Bronchial epithelial cell (primary cell): ENCODE results near the gene KIAA0040. TPM values are rescaled to one million over a fixed set of nuclear protein-coding genes. Genes with fewer than 3 reads are reported as not detected.

ENCODE experiments used
- DNase-seq: peaks from one replicate; pipeline ENCODE4 v3.0.0-alpha.2; 2010; ENCODE audit warnings: low read depth
- FAIRE-seq: peaks from 2 replicates; lab custom pipeline; 2011; peaks lifted over from hg19 to GRCh38; lab: Jason Lieb, UNC
- H3K27me3 ChIP-seq: 2 replicates; pipeline ENCODE4 v1.5.1; 2011; ENCODE audit warnings: low read length; ENCODE audit not compliant: control insufficient read depth, insufficient read depth
- H3K36me3 ChIP-seq: 2 replicates; pipeline ENCODE4 v1.5.1; 2011; ENCODE audit warnings: low read length; ENCODE audit not compliant: control insufficient read depth, insufficient read depth
- H3K4me3 ChIP-seq: 2 replicates; pipeline ENCODE4 v1.5.1; 2011; ENCODE audit warnings: mild to moderate bottlenecking, low read depth, low read length, control low read depth
- total RNA-seq: library from RNA; depleted of rRNA; stranded (reverse); fragments of >200 nt; gene quantifications from 2 replicates; pipeline ENCODE4 v1.2.1, GENCODE V29; 2014
- TF ChIP-seq, protein P1 (sequence below): IDR thresholded peaks from 2 replicates; pipeline ENCODE4 v1.5.1; 2011; ENCODE audit warnings: mild to moderate bottlenecking, moderate library complexity, low read length, control low read depth, inconsistent platforms; ENCODE audit not compliant: insufficient read depth, severe bottlenecking

KIAA0040 gene
- total RNA-seq, 1 donor from 2014 or later = 3.9 TPM

DNA sequence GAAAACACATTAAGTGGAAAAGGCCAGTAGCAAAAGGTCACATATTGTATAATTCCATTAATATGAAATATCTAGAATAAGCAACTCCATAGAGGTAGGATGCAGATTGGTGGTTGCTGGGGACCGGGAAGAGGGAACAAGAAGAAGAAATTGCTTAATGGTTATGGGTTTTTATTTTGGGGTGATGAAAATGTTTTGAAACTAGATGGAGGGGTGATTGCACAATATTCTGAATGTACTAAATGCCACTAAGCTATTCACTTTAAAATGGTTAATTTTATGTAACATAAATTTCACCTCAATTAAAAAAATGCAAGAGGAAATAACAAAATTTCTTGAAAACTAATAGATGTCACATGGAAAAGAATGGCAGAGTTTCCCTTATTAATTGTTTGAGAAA, 6.7 kb downstream of the KIAA0040 start:
- TF ChIP-seq, protein P1, sequence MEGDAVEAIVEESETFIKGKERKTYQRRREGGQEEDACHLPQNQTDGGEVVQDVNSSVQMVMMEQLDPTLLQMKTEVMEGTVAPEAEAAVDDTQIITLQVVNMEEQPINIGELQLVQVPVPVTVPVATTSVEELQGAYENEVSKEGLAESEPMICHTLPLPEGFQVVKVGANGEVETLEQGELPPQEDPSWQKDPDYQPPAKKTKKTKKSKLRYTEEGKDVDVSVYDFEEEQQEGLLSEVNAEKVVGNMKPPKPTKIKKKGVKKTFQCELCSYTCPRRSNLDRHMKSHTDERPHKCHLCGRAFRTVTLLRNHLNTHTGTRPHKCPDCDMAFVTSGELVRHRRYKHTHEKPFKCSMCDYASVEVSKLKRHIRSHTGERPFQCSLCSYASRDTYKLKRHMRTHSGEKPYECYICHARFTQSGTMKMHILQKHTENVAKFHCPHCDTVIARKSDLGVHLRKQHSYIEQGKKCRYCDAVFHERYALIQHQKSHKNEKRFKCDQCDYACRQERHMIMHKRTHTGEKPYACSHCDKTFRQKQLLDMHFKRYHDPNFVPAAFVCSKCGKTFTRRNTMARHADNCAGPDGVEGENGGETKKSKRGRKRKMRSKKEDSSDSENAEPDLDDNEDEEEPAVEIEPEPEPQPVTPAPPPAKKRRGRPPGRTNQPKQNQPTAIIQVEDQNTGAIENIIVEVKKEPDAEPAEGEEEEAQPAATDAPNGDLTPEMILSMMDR = no peak
- H3K4me3 ChIP-seq = no peak overlapping the region
- H3K36me3 ChIP-seq = no peaks in the 10 kb centered on the region
- DNase-seq (no peak), FAIRE-seq (no peak)
- no peaks in the 10 kb centered on the region for H3K27me3 ChIP-seq

DNA sequence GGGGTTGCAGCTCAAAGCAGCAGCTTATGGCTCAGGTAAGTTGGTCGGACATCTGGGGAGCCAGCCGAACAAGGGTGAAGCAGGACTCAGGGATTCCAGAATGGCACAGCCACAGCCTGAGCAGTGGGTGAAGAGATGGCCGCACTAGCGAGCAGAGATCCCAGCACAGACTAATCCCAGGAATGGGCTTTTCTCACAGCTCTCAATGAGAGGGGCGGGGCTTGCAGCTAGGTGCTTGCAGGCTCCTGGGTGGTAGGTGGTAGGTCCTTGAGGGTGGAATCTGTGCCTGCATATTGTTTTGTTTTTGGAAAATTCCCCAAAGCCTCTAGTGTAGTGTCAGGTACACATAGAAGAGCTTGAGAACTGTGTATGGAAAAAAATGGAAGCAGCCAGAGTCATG, 9.0 kb downstream of the KIAA0040 start:
- TF ChIP-seq, protein P1 = no peak
- H3K36me3 ChIP-seq = no peaks in the 10 kb centered on the region
- FAIRE-seq (no peak), DNase-seq (no peak)
- H3K27me3 ChIP-seq = no peaks in the 10 kb centered on the region
- H3K4me3 ChIP-seq = no peak overlapping the region

DNA sequence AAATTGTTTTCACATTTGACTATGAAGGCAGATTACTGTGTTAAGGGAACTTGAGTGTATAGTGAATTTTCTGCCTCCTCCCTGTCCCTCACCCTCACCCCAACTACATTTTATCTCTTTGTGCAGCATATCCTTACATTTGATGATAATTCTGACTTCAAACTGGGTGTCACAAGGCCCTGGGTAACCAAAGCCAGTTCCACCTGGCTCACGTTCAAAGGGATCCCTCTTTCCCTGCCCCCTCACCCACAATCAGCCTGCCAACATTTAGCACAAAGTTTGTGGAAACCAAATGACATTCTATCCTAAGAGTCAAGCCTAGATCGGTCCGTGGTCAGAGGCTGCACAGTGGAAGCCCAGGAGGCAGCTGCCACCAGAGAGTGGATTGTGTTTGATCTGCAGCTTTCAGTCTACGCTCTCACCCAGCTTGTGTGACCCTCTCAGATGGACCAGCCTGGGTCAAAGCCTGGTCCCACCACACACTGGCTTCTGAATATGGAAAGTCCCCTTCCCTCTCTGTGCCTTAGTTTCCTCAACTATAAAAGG, 10.3 kb downstream of the KIAA0040 start:
- FAIRE-seq (no peak), DNase-seq (no peak)
- H3K27me3 ChIP-seq = no peaks in the 10 kb centered on the region
- TF ChIP-seq, protein P1 = no peak
- no peaks in the 10 kb centered on the region for H3K36me3 ChIP-seq
- no peak overlapping the region for H3K4me3 ChIP-seq

DNA sequence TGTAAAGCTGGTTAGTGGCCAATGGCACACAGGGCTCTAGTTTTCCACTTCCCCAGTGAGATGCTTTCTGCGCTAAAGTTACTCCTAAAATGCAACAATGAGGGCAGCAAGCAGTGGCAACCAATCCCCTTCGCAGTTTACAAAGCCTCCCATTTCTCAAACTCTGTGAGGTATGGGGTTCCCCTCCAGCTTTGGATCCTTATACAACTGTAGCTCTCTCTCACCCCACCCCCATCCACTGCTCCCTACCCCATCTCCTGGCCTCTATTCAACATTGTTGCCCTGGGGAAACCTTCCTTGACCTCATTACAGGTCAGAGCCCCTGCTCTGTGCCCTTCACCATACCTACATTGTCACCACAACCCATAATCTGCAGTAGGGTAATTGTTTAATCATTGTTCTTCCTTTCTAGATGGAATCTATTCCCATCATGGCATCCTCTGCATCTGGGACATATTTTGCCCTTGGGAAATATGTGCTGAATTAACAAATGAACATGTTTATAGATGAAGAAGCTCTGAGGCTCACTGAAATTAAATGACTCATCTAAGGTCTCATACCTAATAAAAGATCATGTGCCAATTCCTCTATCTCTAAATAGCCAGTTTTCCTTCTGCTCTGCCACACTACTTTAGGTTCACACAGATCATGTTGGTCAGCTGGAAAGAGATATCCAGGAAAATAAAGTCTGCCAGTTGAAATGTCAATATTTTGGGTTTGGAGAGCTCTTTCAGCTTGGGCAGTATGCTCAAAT, 12.6 kb downstream of the KIAA0040 start:
- Histone ChIP-seq H3K36me3 (no peaks in the 10 kb centered on the region), H3K4me3 (no peak overlapping the region), H3K27me3 (no peaks in the 10 kb centered on the region)
- TF ChIP-seq, protein P1 = no peak
- FAIRE-seq (no peak), DNase-seq (peak; percentile 25)

DNA sequence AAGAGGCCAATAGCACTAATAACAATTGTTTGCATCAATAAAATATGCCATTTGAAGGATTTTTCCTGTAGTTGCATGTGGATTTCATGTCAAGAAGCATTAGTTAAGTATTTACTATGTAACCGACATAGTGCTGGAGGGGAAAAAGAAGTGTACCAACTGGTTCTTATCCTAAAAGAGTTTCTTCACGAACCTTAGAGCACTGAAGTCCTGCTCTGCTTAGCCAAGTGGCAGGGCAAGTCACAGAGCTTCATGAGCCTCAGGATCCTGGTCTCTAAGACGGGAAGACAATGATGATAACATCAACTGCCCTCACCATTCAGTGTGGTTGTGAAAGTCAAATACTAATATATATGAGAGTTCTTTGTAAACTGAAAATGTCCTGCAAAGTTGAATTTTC, 14.1 kb downstream of the KIAA0040 start:
- Histone ChIP-seq H3K27me3 (no peaks in the 10 kb centered on the region), H3K36me3 (no peaks in the 10 kb centered on the region), H3K4me3 (no peak overlapping the region)
- DNase-seq (no peak), FAIRE-seq (no peak)
- TF ChIP-seq, protein P1 = no peak
